Measurements from ENCODE around the gene CD9.

GRCh38 chr12:6230321-6231110, 30.3 kb downstream of the CD9 start:
- TF ChIP-seq EP300 (IDR thresholded peaks at IDR 0.05; ENCODE audit: borderline replicate concordance in 1 of 2, low read depth in 2 of 2, low read length in 2 of 2) (no peak), CTCF (IDR thresholded peaks at IDR 0.05; ENCODE audit: control extremely low read depth in 1 of 3, insufficient read depth in 1 of 3, low read depth in 1 of 3, low read length in 3 of 3) (no peak), POLR2A (IDR thresholded peaks at IDR 0.05; ENCODE audit: control extremely low read depth in 1 of 2, low read depth in 2 of 2, low read length in 2 of 2) (no peak), POU5F1 (IDR thresholded peaks at IDR 0.05; ENCODE audit: low read depth, low read length) (no peak), MAX (IDR thresholded peaks at IDR 0.05) (no peak), CHD2 (IDR thresholded peaks at IDR 0.05; ENCODE audit: low read length) (no peak), RFX5 (IDR thresholded peaks at IDR 0.05; ENCODE audit: borderline replicate concordance, low read depth, low read length) (no peak), HDAC6 (IDR thresholded peaks at IDR 0.05; ENCODE audit: low read depth, low read length) (no peak), CHD1 (IDR thresholded peaks at IDR 0.05; ENCODE audit: low read depth, low read length) (no peak), NRF1 (IDR thresholded peaks at IDR 0.05; ENCODE audit: low read depth, low read length) (no peak), TAF1 (IDR thresholded peaks at IDR 0.05; ENCODE audit: low read depth, low read length) (no peak), CEBPB (IDR thresholded peaks at IDR 0.05; ENCODE audit: low read depth, low read length) (no peak), ZNF274 (IDR thresholded peaks at IDR 0.05; ENCODE audit: borderline replicate concordance, extremely low read depth, low read length) (no peak), SAP30 (IDR thresholded peaks at IDR 0.05; ENCODE audit: insufficient read depth, insufficient replicate concordance, low read length) (no peak)

All from H1 (cell line).